Occipital lobe (tissue), 2 donors: ENCODE data around the gene SETDB1. TPM values are rescaled to one million over a fixed set of nuclear protein-coding genes. Genes with fewer than 3 reads are reported as not detected.
"Not testable (repeated sequence)": the region's sequence is repeated elsewhere in the genome, so short reads cannot be mapped to it uniquely, and the experiment has no call there.

Experiments
- DNase-seq: peaks from one replicate; lab custom pipeline; 2025; lab: John Stamatoyannopoulos, UW
- total RNA-seq: library from RNA; depleted of rRNA; stranded (reverse); fragments of >200 nt; gene quantifications from one replicate; pipeline ENCODE4 v1.2.3, GENCODE V29; 2014

The SETDB1 gene
- total RNA-seq, 1 donor from 2014 or later, result 51.5 TPM

DNA sequence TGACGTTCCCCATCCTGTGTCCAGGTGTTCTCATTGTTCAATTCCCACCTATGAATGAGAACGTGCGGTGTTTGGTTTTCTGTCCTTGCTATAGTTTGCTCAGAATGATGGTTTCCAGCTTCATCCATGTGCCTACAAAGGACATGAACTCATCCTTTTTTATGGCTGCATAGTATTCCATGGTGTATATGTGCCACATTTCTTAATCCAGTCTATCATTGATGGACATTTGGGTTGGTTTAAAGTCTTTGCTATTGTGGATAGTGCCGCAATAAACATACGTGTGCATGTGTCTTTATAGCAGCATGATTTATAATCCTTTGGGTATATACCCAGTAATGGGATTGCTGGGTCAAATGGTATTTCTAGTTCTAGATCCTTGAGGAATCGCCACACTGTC, 2.6 kb downstream of the SETDB1 start:
- not testable (repeated sequence) for DNase-seq

DNA sequence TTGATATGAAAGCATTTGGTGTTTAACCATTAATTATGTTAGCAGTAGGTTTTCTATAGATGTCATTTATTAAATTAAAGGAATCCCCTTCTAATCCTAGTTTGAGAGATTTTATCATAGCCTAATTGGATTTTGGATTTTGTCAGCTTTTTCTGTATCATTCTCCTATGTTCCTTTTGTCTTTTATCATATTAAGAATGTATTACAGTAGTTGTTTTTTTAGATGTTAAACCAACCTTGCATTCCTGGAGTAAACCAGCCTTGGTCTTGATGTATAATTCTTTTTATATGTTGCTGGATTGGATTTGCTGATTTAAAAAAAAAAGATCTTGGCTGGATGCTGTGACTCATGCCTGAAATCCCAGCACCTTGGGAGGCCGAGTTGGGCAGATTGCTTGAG, 5.6 kb downstream of the SETDB1 start:
- no peak for DNase-seq

DNA sequence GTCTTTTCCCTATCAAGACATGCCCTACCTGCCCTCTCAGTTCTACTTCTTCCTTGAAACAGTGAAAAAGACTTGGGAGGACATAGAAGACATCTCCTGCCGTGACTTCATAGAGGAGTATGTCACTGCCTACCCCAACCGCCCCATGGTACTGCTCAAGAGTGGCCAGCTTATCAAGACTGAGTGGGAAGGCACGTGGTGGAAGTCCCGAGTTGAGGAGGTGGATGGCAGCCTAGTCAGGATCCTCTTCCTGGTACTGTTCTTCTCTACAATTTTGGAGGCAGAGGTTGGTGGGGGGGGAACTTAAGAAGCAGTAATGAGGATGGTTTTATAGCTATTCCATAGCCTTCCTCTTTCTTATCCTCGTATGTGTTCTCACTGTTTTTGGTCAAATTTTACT, 18.7 kb downstream of the SETDB1 start:
- DNase-seq, result no peak

DNA sequence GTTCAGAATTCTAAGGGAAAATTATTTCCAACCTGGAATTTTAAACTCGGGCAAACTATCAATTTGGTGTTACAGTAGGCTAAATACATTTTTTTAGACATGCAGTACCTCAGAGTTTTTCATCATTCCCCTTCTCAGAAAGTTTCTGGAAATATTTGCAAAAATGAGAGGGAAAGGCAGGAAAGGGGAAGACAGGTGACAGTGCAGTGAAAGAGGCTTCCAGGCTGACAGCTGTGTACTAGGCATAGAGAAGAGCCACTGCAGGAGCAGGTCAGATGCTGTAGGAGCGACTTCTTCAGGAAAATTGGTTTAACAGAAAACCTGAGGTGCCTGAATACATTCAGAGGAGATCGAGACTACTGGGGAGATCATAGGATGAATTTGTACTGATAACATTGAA, 28.5 kb downstream of the SETDB1 start:
- no peak for DNase-seq

DNA sequence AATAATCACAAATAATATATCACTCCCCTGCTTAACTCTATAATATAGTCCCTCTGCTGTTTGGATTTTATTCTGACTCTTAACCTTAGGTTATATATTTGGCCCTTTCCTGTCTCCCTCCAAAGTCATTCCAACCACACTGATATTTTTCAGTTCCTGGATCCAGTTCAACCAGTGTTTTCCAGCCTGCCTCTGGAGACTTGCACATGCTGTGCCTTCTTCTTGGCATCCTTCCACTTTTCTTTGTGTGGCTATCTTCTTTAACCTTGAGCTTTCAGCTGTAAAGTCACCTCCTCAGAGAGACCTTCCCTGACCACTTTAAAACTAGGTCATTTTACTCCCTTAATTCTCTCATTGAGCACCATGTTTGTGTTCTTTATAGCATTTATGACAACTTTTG, 29.1 kb downstream of the SETDB1 start:
- no peak for DNase-seq

DNA sequence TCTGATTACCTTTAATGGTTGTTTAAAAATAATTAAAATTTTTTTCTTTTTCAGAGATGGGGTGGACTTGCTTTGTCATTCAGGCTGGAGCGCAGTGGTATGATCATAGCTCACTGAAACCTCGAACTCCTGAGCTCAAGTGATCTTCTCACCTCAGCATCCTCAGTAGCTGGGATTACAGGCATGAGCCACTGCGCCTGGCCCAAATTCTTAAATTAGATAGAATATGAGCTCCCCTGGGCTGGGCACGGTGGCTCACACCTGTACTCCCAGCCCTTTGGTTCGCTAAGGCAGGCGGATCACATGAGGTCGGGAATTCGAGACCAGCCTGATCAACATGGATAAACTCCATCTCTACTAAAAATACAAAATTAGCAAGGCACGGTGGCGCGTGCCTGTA, 31.5 kb downstream of the SETDB1 start:
- no peak for DNase-seq

DNA sequence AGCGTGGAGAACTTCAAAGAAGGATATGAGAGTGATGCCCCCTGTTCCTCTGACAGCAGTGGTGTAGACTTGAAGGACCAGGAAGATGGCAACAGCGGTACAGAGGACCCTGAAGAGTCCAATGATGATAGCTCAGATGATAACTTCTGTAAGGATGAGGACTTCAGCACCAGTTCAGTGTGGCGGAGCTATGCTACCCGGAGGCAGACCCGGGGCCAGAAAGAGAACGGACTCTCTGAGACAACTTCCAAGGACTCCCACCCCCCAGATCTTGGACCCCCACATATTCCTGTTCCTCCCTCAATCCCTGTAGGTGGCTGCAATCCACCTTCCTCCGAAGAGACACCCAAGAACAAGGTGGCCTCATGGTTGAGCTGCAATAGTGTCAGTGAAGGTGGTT, 34.5 kb downstream of the SETDB1 start:
- DNase-seq, result no peak

DNA sequence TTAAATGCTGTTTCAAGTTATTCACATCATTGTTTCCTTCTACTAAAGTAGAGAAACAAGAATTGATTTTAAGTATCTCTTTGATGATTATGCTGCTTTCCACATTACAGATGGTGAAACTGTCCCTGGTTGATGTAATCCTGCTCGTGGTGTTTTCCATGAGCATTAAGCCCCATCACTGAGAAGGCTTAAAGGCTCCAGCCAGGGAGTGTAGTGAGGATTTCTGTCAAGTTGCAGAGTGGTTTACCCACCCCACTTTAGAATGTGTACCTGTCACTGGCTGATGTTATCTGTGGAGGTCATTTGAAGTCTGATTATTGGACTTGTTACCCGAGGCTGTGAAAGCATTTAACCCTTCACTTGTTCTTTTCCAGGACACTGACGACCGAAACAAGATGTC, 35.6 kb downstream of the SETDB1 start:
- no peak for DNase-seq

DNA sequence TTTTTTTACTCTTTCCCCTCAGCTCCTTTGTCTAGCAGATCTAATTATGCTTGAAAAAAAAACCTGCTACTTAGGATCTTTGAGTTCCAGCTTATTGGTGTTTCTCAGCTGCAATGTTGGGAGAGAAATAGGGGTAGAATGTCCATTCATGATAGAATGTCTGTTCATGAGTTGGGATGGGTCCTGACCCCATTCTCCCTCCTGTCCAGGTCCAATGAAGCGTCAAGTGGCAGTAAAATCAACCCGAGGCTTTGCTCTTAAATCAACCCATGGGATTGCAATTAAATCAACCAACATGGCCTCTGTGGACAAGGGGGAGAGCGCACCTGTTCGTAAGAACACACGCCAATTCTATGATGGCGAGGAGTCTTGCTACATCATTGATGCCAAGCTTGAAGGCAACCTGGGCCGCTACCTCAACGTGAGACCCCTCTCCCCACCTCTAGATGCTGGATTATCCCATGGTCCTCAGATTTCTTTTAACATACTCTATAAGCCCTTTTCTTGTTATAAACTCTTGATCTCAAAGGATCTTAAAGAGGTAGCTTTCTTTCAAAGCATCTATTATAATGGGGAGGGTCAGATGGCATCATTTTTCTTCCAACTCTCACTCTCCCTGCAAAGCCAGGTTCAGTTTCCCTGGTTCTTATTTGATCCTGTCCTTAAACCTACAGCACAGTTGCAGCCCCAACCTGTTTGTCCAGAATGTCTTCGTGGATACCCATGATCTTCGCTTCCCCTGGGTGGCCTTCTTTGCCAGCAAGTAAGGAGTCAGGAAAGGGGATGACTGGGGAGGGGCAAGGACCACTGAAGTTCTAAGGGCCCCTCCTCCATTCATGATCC, 37.4 kb downstream of the SETDB1 start:
- no peak for DNase-seq

DNA sequence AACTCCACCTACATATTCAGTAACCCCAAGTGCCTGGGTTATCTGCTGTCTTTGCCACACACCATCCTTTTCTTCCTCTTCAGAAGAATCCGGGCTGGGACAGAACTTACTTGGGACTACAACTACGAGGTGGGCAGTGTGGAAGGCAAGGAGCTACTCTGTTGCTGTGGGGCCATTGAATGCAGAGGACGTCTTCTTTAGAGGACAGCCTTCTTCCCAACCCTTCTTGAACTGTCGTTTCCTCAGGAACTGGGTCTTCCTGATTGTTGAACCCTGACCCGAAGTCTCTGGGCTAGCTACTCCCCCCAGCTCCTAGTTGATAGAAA, 38.0 kb downstream of the SETDB1 start:
- DNase-seq, result no peak

DNA sequence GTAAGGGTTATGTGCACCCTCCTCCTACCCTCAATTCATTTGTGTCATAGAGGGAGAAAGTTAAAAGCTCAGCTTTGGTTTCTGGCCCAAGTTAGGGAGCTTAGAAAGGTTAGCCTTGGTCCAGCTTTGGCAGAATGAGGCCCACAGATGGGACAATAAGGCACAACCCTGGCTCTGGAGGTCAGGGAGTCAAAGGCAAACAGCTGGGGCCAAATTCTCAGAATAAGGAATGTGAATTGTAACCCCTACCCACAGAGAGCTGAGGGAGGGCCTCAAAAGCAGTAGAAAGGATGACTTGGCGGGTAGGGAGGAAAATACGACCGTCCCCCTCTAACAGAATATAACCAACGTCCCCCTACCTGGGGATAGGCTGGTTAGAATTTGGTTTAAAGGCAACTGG, 39.4 kb downstream of the SETDB1 start:
- DNase-seq, result no peak

DNA sequence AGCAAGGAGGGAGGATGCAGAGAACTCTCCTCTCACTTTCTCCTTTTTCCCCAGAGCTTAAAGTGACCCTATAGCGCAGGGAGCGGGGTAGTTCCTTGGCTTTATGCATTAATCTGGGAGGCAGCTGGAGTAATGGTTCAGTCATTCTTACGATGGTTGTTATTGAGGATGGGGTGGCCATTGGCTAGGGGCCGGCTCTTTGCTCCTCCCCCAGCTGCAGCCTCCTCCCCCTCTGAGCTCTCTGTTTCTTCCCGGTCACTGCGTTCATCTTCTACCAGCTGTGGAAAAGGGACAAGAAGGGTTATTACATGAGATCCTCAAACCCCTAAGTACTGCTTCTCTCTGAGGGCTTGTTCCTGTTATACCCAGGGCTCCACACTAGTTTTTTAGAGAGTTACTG, 39.8 kb downstream of the SETDB1 start:
- no peak for DNase-seq

DNA sequence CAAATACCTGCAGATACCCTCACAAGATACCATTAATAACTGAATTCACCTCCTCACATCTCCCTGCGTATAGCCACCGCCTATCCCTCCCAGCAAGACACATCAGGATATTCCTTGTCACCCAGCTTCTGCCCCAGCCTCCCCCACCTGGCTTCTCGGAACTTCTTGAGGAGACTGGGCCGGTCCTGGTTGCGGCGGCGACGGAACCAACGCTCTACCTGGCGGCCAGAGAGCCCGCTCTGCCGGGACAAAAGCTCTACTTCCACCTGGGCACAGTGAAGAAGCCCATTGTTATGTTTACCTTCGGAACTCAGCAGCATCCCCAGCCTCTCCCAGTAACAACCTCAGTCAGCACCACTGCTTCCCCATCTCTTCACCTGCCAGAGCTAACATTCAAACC, 41.8 kb downstream of the SETDB1 start:
- no peak for DNase-seq

DNA sequence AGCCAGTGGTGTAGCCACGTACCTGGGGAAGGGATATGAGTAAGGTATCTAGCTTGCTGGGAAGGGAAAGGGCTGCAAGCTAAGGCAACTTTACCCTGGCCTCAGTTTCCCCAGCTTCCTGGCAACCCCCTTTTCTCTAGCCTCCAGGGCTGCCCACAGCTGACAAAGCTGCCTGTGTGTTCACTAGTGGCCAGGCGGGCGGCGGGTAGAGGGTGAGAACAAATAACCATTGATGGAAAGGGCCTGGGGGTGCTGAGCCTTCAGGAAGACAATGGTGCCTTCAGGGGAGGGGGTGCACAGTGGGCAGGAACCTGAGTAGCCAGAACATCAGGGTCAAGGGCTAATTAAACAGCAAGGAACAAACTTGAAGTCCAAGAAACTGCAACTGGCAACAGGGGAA, 42.3 kb downstream of the SETDB1 start:
- peak; percentile 40 for DNase-seq

DNA sequence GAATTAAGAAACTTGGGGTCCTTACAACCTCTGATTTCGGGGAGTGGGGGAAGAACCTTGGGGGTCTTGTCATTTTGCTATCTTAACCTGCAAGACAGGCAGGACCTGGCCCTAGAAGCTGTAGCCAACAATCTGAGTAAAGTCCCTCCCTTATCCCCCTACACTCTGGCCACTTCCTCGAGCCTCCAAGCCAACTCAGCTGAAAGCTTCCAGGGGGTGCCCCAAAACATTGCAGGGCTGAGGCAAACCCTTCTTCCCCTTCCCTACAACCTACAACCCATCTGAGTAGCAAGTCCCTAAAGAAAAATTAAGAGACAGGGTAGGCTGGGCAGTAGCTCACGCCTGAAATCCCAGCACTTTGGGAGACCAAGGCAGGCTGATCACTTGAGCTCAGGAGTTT, 43.5 kb downstream of the SETDB1 start:
- no peak for DNase-seq

DNA sequence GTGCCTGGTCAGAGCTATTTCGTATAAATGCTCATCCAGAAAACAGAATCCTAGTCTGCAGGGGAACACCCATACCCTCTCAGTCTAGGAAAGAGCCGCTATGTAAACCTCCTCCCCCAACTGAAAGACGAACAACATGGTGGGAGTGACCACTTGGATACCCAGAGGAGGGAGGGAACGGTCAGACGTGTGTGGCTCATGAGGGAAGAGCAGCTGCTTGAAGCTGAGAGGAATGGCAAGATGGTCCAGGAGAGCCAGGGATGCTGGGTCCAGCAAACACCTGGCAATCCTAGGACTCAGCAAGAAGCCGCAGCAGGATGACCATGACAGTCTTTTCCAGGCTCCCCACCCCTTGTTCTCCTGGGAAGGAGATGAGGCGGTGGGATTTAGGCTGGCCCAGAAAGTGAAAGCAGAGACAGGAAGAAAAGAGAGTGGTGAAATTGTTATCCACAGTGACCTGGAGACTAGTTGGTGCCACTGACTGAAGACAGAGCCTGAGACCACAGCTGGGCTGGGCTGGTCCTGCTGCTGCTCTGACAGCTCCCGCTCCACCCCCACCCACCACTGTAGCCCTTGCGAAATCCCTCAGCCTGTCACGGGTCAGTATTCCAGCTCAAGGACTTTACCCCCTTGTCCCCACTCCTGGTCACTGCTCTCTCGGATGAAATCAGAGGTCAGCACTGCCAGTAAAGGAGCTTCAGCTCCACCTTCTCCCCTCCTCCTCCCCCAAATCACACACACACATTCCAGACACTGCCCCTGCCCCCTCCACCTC, 44.8 kb downstream of the SETDB1 start:
- peak; percentile 21 for DNase-seq

DNA sequence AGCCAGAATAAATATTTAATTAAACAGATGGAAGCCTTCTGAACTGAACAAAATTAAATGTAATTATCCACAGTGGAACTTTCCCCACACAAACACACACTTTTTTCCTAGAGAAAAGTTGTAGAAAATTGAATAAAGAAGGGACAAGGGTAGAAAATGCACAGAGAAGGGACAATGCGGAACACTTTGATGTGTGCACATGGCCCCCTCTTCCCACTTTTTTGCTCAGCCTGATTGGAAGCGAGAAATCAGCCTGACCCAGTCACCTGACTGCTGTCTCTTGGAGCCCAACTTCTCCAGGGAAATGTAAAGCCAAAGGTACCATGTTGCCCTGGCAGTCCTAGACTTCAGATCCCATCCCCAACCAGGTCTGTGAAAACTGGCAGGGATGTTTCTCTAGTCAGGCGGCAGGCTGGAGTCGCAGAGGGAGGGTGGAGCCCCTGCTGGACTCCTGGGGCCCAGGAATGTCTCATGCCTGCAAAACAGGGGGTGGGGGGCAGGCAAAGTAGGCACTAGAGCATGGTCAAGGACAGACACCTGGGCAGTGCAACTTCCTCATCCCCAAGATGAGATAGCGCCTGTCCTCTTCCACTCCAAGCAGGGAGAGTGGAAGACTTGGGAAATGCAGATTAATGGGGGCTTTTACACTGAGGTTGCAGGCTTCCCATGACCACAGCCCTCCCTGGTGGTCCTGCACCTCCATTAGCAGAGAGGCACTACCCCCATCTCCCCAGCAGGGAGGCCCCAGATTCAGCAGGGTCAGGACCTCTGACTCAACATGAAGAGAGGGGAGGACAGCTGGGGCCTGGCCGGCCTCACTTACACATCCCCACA, 45.6 kb downstream of the SETDB1 start:
- DNase-seq, result no peak

DNA sequence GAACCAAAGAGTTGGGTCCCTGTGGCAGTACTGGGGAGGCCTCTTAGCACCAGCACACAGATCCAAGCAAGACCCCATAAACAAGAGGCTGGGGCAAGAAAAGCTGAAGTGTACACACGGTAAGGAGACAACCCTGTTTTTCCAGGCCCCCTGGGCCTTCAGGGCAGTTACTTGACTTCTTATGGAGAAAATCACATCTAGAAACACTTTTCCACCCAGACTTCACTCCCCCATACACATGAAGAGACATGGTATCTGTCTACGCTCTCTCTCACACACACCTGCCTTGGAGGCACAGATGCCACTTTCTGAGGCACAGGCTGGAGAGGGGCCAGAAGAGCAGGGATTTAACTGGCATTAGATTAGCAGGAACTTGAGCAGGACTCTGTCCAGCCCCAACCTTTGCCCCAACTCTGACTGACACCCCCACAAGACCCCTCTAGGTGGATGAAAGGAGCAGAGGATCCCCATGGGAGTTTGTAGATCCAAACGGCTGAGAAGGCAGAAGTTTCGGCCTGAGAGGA, 46.3 kb downstream of the SETDB1 start:
- DNase-seq, result no peak

DNA sequence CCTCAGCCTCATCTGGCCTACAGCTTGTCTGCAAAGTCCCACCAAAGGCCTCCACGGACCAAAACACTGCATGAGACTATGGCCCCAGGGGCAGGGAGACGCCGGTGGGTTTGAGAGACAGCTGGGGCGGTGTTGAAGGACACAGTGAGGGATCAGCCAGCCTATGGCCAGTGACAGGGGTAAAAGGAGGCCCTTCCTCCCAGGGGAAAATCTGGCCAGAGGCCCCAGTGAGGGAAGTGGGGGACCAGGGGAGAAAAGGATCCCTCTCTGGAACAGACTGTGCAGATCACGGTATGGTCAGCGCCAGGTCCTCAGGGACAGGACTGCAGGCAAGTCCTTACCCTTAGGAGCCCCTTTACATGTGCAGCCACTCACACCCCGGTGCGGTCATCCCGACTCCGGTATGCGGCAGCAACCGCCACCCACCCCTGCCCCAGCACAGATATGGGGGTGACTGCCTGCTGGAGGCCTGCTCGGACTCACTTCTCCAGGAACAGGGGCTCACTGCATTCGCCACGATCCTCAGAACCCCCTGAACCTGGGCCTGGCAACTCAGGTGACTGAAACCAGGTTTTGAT, 47.2 kb downstream of the SETDB1 start:
- DNase-seq, result no peak

DNA sequence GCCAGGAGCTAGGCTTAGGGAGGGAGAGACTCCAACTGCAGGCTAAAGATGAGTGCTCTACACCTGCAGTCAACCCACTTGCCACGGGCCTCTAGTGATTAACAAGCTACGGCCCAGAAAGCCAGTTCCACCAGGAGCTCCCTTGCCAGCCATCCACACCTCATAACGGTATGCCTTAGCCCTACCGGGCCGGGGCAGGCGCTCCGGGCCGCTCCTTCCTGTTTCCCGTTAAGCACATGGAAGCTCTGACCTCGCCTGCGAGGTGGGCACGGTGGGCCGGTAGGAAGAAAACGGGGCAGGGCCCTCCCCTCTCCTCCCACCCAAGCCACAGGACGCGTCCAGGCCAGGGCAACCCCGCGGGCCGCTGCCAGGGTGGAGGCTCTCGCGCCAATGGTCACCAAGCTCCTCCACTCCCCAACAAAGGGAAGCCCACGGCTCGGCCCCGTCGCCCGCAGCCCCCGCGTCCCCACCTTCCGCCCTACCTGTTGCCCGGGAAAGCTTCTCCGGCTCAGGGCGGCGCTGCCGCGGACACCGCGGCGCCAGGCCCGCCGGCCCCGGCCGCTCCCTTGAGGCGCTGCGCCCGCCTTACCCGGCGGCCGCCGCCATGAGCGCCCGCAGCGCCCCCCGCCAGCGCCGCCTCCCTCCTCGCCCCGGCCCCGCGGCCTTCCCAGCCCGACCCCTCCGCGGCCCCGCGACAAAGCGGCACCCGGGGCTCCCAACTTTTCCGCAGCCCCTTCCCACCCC, 47.8 kb downstream of the SETDB1 start:
- DNase-seq, result no peak
